ENCODE data around the gene LIMS2. TPM values are rescaled to one million over a fixed set of nuclear protein-coding genes. Genes with fewer than 3 reads are reported as not detected.

Gene LIMS2
- polyA plus RNA-seq, 1 experiment: 46.1 TPM

DNA sequence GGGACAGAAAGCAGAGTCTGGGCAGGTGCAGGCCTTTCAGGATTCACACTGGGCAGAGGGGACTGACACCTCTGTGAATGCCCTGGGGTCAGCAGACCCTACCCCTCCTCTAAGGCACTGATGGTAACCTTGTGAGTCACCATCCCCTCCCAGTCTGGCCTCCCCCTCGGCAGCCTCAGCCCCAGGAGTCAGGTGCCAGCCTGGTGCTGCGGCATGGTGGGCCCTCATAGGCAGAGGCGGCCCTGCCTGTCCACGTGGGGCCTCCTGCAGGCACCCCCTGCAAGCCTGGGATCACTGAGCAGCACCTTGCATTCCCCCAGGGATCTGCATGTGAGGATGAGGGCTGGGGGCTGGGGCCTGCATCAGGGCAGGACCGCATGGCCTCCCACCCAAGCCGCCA is 34.2 kb downstream of the LIMS2 start:
- no peak for DNase-seq (ENCODE audit: low read depth)
- Histone ChIP-seq H3K4me3 (ENCODE audit: low read depth, low read length) (no peak overlapping the region), H3K27me3 (ENCODE audit: control insufficient read depth, insufficient read depth, low read length) (no peaks in the 10 kb centered on the region), H3K36me3 (ENCODE audit: control insufficient read depth, insufficient read depth, low read length) (peaks cover 8% of the 10 kb centered on the region)
- TF ChIP-seq, protein P1, sequence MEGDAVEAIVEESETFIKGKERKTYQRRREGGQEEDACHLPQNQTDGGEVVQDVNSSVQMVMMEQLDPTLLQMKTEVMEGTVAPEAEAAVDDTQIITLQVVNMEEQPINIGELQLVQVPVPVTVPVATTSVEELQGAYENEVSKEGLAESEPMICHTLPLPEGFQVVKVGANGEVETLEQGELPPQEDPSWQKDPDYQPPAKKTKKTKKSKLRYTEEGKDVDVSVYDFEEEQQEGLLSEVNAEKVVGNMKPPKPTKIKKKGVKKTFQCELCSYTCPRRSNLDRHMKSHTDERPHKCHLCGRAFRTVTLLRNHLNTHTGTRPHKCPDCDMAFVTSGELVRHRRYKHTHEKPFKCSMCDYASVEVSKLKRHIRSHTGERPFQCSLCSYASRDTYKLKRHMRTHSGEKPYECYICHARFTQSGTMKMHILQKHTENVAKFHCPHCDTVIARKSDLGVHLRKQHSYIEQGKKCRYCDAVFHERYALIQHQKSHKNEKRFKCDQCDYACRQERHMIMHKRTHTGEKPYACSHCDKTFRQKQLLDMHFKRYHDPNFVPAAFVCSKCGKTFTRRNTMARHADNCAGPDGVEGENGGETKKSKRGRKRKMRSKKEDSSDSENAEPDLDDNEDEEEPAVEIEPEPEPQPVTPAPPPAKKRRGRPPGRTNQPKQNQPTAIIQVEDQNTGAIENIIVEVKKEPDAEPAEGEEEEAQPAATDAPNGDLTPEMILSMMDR (IDR thresholded peaks at IDR 0.05; ENCODE audit: insufficient read depth, low read depth, low read length): no peak
- ChIA-PET POLR2A (no interaction called here), CTCF (interaction anchor here (1.0 to 6.5 kb wide), 4 partner anchors 9 to 50 kb away, joined by 4 to 32 read pairs (median 18); partner anchors contain the start of gene LIMS2)

DNA sequence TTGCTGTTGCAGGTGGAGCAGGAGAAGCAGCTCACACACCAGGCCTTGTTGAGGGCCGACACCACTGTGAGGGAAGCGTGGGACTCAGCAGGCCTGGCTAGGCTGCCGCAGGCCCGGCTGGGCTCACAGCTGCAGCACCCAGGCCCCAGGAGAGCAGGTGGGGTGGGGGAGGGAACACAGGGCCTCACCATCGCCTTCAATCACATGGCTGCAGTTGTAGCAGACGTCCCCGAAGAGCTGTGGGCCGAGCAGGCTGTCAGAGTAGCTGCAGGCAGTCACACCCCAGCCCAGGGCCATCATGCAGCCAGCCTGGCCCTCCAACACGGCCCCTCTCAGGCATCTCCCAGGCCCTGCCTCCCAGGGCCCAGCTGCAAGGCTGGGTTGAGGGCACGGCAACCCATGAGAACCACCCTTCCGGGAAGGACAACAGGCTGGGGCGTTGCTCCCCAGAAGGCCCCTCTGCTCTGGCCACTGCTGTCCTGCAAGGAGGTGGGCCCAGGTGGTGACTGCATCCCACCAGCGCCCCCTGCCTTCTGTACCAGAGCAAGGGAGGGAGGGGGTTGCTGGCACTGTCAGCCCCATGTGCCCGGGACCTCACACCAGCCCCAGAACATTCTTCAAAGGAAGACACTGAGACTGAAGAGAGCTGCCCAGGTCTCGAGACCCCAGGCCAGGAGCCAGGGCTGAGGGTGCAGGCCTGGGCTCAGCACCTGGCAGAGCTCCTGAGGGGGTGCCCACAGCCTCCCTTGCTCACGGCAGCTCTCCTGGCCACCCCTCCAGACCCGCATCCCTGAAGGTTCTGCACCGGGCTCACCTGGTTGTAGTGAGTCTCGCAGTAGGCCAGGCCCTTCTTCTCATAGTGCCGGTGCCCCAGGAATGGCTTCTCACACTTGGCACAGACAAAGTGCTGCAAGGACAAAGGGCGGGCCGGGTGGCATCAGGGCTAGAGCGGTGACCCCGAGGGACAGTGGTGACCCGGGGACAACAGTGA is 35.0 kb downstream of the LIMS2 start:
- no peak for DNase-seq (ENCODE audit: low read depth)
- CTCF ChIA-PET: interaction anchor here (0.8 to 6.5 kb wide), 4 partner anchors 10 to 49 kb away, joined by 3 to 32 read pairs (median 18); partner anchors contain the start of gene LIMS2
- no peaks in the 10 kb centered on the region for H3K27me3 ChIP-seq (ENCODE audit: control insufficient read depth, insufficient read depth, low read length)
- POLR2A ChIA-PET: interaction anchor here (0.6 kb wide), 1 partner anchor 243 kb away, joined by 3 read pairs; no protein-coding TSS in a partner anchor
- no peak overlapping the region for H3K4me3 ChIP-seq (ENCODE audit: low read depth, low read length)
- TF ChIP-seq, protein P1 (IDR thresholded peaks at IDR 0.05; ENCODE audit: insufficient read depth, low read depth, low read length): peak; percentile 35; the same call in 1 of the 2 replicates
- peaks cover 8% of the 10 kb centered on the region for H3K36me3 ChIP-seq (ENCODE audit: control insufficient read depth, insufficient read depth, low read length)

DNA sequence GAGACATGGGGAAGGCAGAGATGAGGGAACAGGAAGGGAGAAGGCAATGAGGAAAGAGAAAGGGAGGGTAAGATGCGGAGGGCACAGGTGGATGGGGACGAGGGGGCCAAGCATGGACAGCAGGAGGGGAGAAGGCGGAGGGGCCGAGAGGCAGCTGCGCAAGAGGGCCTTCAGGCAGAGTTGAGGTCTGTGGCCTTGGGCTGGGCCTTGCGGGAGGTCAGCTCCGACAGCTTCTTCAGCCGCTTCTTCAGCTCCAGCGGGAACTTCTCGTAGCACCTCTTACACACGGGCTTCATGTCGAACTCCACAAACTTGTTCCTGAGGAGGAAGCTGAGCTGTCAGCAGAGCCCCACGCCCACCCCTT is 36.2 kb downstream of the LIMS2 start:
- ChIA-PET POLR2A (no interaction called here), CTCF (interaction anchor here (0.9 to 6.5 kb wide), 5 partner anchors 9 to 48 kb away, joined by 3 to 32 read pairs (median 5); partner anchors contain the start of gene LIMS2)
- H3K36me3 ChIP-seq (ENCODE audit: control insufficient read depth, insufficient read depth, low read length): peaks cover 8% of the 10 kb centered on the region
- TF ChIP-seq, protein P1 (IDR thresholded peaks at IDR 0.05; ENCODE audit: insufficient read depth, low read depth, low read length): no peak
- no peaks in the 10 kb centered on the region for H3K27me3 ChIP-seq (ENCODE audit: control insufficient read depth, insufficient read depth, low read length)
- no peak overlapping the region for H3K4me3 ChIP-seq (ENCODE audit: low read depth, low read length)
- DNase-seq (ENCODE audit: low read depth): no peak

DNA sequence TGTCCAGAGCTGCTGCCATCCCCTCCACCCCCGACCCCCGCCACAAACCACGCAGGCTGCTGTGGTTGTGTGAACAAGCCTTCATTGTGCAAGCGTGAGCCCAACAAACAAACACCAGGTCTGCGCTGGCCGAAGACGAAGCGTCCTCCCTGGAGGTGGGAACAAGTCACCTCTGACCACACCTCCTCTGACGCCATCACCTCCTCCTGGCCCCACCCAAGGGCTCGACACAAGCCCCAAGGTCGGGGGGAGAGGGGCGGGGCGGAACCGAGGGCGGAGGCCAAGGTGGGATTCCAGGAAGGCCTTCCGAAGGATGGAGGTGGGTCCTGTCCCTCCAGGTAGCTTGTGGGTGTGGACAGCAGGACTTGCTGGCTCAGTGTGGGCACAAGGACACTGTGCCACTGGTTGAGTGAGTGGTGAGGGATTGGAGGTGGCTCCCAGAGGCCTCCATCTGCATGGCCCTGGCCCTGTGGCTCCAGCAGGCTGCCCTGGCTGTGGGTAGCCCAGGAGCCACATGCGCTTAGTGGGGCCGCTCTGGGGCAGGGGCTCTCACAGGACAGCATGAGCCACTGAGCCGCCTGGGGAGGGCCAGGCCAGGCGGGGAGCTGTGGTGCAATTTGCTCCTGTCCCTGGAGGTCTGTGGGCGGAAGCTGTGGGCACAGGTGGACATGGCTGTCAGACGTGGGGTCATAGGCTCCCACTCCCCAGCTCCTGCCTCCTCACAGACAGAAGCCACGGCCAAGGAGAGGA is 36.8 kb downstream of the LIMS2 start:
- H3K27me3 ChIP-seq (ENCODE audit: control insufficient read depth, insufficient read depth, low read length): no peaks in the 10 kb centered on the region
- CTCF ChIA-PET: interaction anchor here (0.8 to 6.5 kb wide), 6 partner anchors 9 to 47 kb away, joined by 3 to 32 read pairs (median 4); partner anchors contain the start of gene LIMS2
- POLR2A ChIA-PET: no interaction called here
- H3K4me3 ChIP-seq (ENCODE audit: low read depth, low read length): no peak overlapping the region
- DNase-seq (ENCODE audit: low read depth): no peak
- peaks cover 8% of the 10 kb centered on the region for H3K36me3 ChIP-seq (ENCODE audit: control insufficient read depth, insufficient read depth, low read length)
- TF ChIP-seq, protein P1 (IDR thresholded peaks at IDR 0.05; ENCODE audit: insufficient read depth, low read depth, low read length): no peak

Measured in BJ (cell line).